GM08714 (cell line): Measurements from ENCODE around the gene HCFC1.

Experiments used
- H3K4me3 ChIP-seq: fragments of 200-500 bp; sonication (Bioruptor generic); 2 replicates; pipeline ENCODE4 v1.5.1; 2014; ENCODE audit warnings: mild to moderate bottlenecking, low read length, inconsistent platforms
- ZNF274 ChIP-seq: IDR thresholded peaks from 2 replicates; pipeline ENCODE4 v1.6.1; 2012; ENCODE audit warnings: mild to moderate bottlenecking, low read depth, low read length

Gene HCFC1

DNA sequence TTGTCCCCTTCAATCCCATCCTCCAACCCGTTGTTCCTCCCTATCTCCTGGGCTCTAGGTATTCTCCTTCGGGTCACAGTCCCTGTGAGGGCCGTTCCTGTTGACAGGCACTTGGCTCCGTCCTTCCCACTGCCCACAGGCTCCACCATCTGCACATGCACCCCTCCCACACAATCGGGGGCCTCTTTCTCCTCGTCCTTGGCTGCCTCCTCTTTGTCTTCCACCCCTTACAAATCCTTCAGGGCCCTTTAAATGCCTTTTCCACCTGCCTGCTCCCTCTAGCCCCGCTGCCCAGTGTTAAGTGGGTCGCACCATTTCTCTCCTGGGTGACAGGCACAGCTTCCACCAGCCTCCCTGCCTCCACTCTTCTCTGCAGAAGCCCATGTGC lies 69.9 kb downstream of the HCFC1 start:
- no peak for TF ChIP-seq ZNF274
- H3K4me3 ChIP-seq = no peak overlapping the region

DNA sequence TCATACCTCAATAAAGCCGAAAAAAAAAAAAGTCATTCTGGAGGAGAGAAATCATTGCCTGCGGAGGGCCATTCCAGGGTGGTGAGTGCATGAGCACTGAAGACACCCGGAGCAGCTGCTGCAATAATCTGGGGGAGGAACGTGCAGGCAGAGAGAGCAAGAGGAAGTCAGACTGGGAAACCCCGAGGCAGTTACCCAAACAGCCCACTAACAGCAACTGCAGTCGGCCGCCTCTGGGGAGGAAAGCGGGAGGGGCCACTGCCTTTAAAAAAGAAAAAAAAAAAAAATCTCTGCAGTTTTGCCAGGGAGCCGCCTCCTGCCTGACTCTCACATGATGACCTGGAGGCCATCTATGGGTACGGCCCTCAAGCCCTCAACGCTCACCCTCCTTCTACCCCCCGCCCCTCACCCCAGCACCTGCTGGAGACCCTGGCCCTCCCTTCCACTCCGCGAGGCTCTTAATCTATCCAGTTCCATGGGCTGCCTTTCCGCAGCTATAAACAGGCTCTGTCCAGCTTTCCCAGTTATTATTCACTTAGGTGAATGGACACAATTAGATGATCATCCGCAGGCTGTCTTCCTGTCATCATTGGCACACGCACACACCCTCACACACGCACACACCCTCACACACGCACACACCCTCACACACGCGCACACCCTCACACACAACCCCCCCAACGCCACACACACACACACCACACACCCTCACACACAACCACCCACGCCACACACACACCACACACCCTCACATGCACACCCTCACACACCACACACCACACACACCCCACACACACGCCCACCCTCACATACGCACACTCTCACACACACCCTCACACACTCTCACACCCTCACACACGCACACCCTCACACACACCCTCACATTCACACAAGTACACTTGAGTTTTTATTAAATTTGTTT lies 70.5 kb downstream of the HCFC1 start:
- TF ChIP-seq ZNF274 = no peak
- no peak overlapping the region for H3K4me3 ChIP-seq

DNA sequence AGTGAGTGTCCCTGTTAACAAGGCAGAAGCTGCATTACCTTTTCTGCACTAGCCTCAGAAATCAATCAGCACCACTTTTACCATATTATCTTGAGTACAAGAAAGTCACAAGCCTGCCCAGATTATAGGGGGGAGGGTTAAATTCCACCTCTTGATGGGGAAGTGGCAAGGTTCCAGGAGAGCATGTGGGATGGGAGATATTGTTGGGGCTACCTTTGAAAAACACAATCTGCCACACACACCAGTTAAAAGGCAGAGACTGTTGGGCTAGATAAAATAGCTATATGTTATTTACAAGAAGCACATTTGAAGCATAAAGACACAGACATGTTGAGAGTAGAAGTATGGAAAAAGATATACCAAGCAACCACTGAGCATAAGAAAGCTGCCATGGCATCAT lies 73.7 kb downstream of the HCFC1 start:
- no peak for TF ChIP-seq ZNF274
- H3K4me3 ChIP-seq = no peak overlapping the region
